Stimulated activated CD8-positive, alpha-beta memory T cell treated with anti-CD3 and anti-CD28 coated beads, Interleukin-7, amount 100 ng/mL, for 48 hours (primary cell): ENCODE results near the gene OR8G5.

Source experiments
- DNase-seq, 2 donors: peaks; one replicate each; pipeline ENCODE4 v3.0.0-alpha.2; 2020; ENCODE audit warnings: low read depth in 1 of 2; ENCODE audit errors: extremely low read depth in 1 of 2

Gene OR8G5

DNA sequence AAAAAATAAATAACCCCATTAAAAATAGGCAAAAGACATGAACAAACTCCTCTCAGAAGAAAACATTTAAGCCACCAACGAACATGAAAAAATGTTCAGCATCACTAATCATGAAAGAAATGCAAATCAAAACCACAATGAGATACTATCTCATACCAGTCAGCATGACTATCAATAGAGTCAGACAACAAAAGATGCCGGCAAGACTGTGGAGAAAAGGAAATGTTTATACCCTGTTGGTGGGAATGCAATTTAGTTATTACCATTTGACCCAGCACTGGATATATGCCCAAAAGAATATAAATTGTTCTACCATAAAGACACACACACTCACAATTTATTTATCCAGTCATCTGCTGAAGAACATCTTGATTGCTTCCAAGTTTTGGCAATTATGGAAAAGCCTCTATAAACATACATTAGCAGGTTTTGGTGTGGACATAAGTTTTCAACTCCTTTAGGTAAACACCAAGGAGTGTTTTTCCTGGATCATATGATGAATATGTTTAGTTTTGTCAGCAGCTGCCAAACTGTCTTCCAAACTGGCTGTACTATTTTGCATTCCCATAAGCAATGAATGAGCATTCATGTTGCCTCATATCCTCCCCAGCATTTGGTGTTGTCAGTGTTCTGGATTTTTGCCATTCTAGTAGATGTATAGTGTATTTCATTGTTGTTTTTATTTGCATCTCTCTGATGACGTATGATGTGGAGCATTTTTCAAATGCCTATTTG is 29.6 kb downstream of the OR8G5 start:
- DNase-seq = no peak

DNA sequence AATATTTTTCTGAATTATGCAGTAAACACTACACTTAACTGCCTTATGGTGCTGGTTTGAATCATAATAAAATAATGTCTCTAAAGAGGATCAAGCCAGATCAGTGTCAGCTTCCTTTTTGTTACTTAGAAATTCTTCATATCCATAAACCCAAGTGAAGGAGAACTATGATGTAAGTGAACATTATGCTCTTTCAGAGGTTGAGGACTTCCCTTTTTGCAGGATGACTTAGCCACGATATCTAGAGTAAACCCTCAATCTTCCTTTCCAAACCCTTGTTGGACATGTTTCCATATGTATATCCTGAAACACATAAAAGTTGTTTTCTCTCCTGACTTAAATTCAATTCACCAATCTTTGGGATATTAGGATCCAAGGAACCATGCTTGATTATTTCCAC is 38.5 kb downstream of the OR8G5 start:
- DNase-seq = no peak

- no peak for DNase-seq
These were observed 39.8 kb downstream of the OR8G5 start for GRCh38 chr11:124296016-124296415.

DNA sequence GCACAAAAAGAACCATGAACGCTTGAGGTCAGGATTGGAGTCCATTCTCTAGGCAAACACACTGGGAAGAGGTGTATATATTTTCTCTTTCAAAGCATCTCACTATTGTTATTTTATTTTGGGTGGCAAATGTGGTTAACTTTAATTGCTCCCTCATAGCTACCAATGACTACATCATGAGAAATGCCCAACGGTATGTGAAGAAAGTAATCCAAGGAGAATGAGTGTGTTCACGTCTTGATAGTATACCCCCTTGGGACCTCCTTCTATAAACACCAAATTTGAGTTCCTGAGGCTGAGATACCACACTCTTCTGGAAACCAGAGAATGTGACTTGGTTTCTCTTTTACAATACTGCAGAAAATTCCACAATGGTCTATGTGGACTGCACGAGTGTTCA is 41.7 kb downstream of the OR8G5 start:
- no peak for DNase-seq

- no peak for DNase-seq
These were observed 45.4 kb downstream of the OR8G5 start for GRCh38 chr11:124301548-124301947.

GRCh38 chr11:124302347-124303125 is 46.4 kb downstream of the OR8G5 start:
- no peak for DNase-seq

DNA sequence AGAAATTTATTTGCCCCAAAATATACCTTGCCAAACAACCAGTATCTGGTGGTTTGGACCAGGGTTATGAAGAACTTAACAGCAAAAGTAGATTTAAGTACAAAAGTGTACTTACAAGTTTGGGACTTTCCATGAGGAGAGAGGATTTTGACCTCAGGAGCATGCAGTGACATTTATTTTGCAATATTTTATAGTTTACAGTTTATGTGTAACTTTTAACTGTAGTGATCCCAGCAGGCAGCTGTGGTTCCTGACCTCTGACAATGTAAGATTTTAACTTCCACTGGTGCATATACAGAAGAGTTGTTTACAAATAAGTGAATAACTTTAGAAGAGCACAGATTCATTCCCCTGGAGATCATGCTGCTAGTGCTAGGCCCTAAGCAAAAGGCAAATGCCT is 50.9 kb downstream of the OR8G5 start:
- DNase-seq = no peak

DNA sequence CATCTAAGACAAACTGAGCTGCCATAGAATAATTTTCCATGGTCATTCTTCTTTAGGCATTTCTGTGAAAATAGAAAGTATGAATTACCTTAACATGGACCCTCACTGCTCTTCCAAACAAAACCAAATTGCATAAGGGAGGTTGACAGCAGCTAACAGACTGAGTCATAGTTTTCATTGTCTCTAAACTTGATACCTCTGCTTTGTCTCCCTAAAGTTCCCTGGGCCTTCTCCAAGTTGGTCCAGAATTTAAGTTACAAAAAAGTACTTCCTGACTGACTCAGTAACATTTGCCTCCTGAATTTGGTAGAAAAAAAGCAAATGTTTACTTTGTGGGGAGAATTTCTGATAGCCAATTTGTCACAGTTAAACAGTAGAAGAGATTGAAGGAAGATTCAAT is 54.5 kb downstream of the OR8G5 start:
- no peak for DNase-seq

- DNase-seq = no peak
These were observed 55.1 kb downstream of the OR8G5 start for GRCh38 chr11:124311269-124311668.

DNA sequence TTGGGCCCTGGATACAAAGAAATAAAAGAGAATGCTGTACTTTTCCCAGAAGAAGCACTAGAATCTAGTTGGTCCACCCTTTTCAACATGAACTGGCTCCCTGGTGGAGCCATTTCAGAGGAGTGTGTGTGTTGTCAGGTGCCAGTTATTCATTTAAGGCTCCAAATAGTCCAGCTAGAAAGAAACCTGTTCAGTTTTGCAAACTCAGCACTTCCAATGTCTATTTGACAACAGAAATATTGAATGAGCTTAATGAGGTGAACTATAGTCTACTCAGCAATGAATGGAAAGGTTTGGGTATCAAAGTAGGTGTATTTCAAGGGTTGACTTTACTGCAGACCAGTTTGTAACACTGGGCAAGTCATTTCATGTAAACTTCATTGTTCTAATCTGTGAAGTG is 55.5 kb downstream of the OR8G5 start:
- DNase-seq = no peak

GRCh38 chr11:124313131-124313530 is 57.0 kb downstream of the OR8G5 start:
- no peak for DNase-seq

- DNase-seq = no peak
These were observed 57.7 kb downstream of the OR8G5 start, which contains the start of gene OR8D1 for GRCh38 chr11:124313849-124314248. Gene OR8D1 (minus strand): TSS chr11:124313949. CDS start chr11:124310766, 3,183 bp downstream.

- DNase-seq = no peak
These were observed 58.9 kb downstream of the OR8G5 start for GRCh38 chr11:124315052-124315451.
